A549 (cell line): Measurements from ENCODE around the gene CAMKMT.

Experiments used
- ATOH8 ChIP-seq: fragments of 250-450 bp; sonication (Bioruptor Pico); IDR thresholded peaks from 2 replicates; pipeline ENCODE4 v1.5.0; 2020; ENCODE audit warnings: low read depth, mild to moderate bottlenecking, moderate library complexity
- CTCF ChIP-seq: fragments of >200 bp; sonication (Bioruptor Twin); formaldehyde crosslinking; IDR thresholded peaks from 3 replicates; pipeline ENCODE4 v1.5.1; 2016
- EHF ChIP-seq: fragments of 250-450 bp; sonication (Bioruptor Pico); IDR thresholded peaks from 2 replicates; pipeline ENCODE4 v1.5.0; 2020; ENCODE audit warnings: mild to moderate bottlenecking
- GATA3 ChIP-seq: IDR thresholded peaks from 2 replicates; pipeline ENCODE4 v1.6.1; 2012; ENCODE audit warnings: borderline replicate concordance
- JUN ChIP-seq, 2 experiments: fragments of >200 bp; sonication (Bioruptor Twin); formaldehyde crosslinking; IDR thresholded peaks; 2 replicates in 1 of 2; 3 replicates in 1 of 2; pipeline ENCODE4 v1.6.1; 2016 to 2017
- KDM1A ChIP-seq: fragments of 200-600 bp; sonication (generic); IDR thresholded peaks from 2 replicates; pipeline ENCODE4 v1.6.1; 2016; ENCODE audit warnings: low read depth, mild to moderate bottlenecking
- MYC ChIP-seq: IDR thresholded peaks from 2 replicates; pipeline ENCODE4 v1.6.1; 2012; ENCODE audit warnings: mild to moderate bottlenecking, inconsistent platforms, low read length, improper control_type of control experiment, borderline replicate concordance
- NR3C1 ChIP-seq: fragments of >200 bp; sonication (Bioruptor Twin); formaldehyde crosslinking; IDR thresholded peaks from 3 replicates; pipeline ENCODE4 v1.6.1; 2017
- PHF8 ChIP-seq: fragments of 200-600 bp; sonication (generic); IDR thresholded peaks from 2 replicates; pipeline ENCODE4 v1.6.1; 2016; ENCODE audit warnings: low read depth, mild to moderate bottlenecking, antibody characterized with exemption, moderate library complexity, borderline replicate concordance
- POLR2AphosphoS2 ChIP-seq: conservative IDR thresholded peaks from 2 replicates; pipeline ENCODE4 v1.6.1; 2012; ENCODE audit warnings: low read length, improper control_type of control experiment, inconsistent platforms
- RCOR1 ChIP-seq: fragments of 150-350 bp; IDR thresholded peaks from 2 replicates; pipeline ENCODE4 v1.6.1; 2014; ENCODE audit warnings: antibody characterized with exemption, low read length, low read depth
- SMC3 ChIP-seq: fragments of >200 bp; sonication (Bioruptor Twin); formaldehyde crosslinking; IDR thresholded peaks from 3 replicates; pipeline ENCODE4 v1.6.1; 2018; ENCODE audit warnings: inconsistent platforms
- SREBF2 ChIP-seq: fragments of 450-650 bp; IDR thresholded peaks from 2 replicates; pipeline ENCODE4 v1.6.1; 2014; ENCODE audit warnings: mild to moderate bottlenecking, moderate library complexity
- TFCP2L1 ChIP-seq: fragments of 250-450 bp; sonication (Bioruptor Pico); IDR thresholded peaks from 2 replicates; pipeline ENCODE4 v1.5.0; 2021; ENCODE audit warnings: mild to moderate bottlenecking

- TF ChIP-seq SMC3 = no peak
- TF ChIP-seq MYC = no peak
- TF ChIP-seq PHF8 = no peak
- TF ChIP-seq CTCF = no peak
- no peak for TF ChIP-seq GATA3
- TF ChIP-seq POLR2AphosphoS2 = no peak
- TF ChIP-seq KDM1A = no peak
- TF ChIP-seq SREBF2 = no peak
- TF ChIP-seq TFCP2L1 (CRISPR knock-in tag) = no peak
- TF ChIP-seq EHF (CRISPR knock-in tag) = no peak
- no peak for TF ChIP-seq NR3C1
- no peak for TF ChIP-seq ATOH8 (CRISPR knock-in tag)
- TF ChIP-seq JUN (IDR thresholded peaks at IDR 0.05) = no peak
- no peak for TF ChIP-seq RCOR1
Observed at GRCh38 chr2:44777537-44777936, 415.8 kb downstream of the CAMKMT start.
